GM23248 (cell line): ENCODE measurements around the gene MTHFD1L.

ENCODE experiments used
- EZH2 ChIP-seq: fragments of 200-600 bp; sonication (generic); IDR thresholded peaks from 2 replicates; pipeline ENCODE4 v1.6.1; 2018; ENCODE audit warnings: antibody characterized with exemption, mild to moderate bottlenecking; ENCODE audit not compliant: insufficient read depth, poor library complexity, severe bottlenecking
- EZH2phosphoT487 ChIP-seq: fragments of 200-600 bp; sonication (generic); IDR thresholded peaks from 2 replicates; pipeline ENCODE4 v1.6.1; 2018; ENCODE audit warnings: antibody characterized with exemption, moderate library complexity, mild to moderate bottlenecking, low read depth; ENCODE audit not compliant: insufficient read depth

DNA sequence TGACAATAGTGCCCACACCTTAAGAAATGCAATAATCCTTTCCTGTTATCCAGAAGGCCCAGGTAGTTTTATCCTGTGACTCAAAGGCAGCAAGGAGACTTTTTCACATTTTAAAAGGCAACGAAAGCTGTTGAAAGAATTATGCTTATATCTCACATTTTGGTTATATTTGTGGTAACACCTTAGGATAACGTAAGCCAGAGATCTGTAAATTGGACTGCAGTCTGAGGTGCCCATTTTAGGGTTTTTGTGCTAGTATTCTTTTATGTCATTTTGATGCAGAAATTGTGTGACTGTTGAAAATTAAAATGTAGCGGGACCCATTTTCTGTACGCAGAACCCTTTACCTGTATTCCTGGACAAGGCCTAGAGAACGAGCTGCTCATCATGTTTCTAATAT lies 24.3 kb upstream of the MTHFD1L start:
- no peak for TF ChIP-seq EZH2
- no peak for TF ChIP-seq EZH2phosphoT487
